GM18511 (cell line): Measurements from ENCODE around the gene SLC34A3.

Source experiments
- ATAC-seq: cut with Tn5 transposase; IDR thresholded peaks from one replicate; pipeline ENCODE4 v1.9.1; 2021; ENCODE audit warnings: mild to moderate bottlenecking, moderate library complexity; ENCODE audit not compliant: unreplicated experiment

The SLC34A3 gene

GRCh38 chr9:137230705-137231371, at the start of gene SLC34A3:
Gene SLC34A3, plus strand, starts transcription at chr9:137230901. Its CDS starts 802 bp downstream, at chr9:137231703.
- ATAC-seq: no peak

- no peak for ATAC-seq
These were observed 49.0 kb upstream of the SLC34A3 start for GRCh38 chr9:137181680-137182079.

GRCh38 chr9:137182836-137183235, 47.9 kb upstream of the SLC34A3 start:
- no peak for ATAC-seq

GRCh38 chr9:137183980-137184595, 46.6 kb upstream of the SLC34A3 start:
- no peak for ATAC-seq

GRCh38 chr9:137184881-137185660, 45.6 kb upstream of the SLC34A3 start:
- no peak for ATAC-seq

GRCh38 chr9:137185921-137186320, 44.8 kb upstream of the SLC34A3 start:
- ATAC-seq: no peak

- ATAC-seq: no peak
These were observed 44.3 kb upstream of the SLC34A3 start for GRCh38 chr9:137186385-137186784.

- no peak for ATAC-seq
These were observed 43.3 kb upstream of the SLC34A3 start for GRCh38 chr9:137187386-137187785.

GRCh38 chr9:137188086-137188489, 42.6 kb upstream of the SLC34A3 start:
- ATAC-seq: no peak

GRCh38 chr9:137188490-137189296, 42.0 kb upstream of the SLC34A3 start, which contains the start of the genes ANAPC2 and SSNA1:
Gene ANAPC2, minus strand, starts transcription at chr9:137188560. Its CDS starts 28 bp downstream, at chr9:137188532.
Gene SSNA1, plus strand, starts transcription at chr9:137188676. Its CDS starts 51 bp downstream, at chr9:137188727.
- ATAC-seq: peak; percentile 85

- no peak for ATAC-seq
These were observed 41.1 kb upstream of the SLC34A3 start for GRCh38 chr9:137189297-137190295.

- no peak for ATAC-seq
These were observed 40.3 kb upstream of the SLC34A3 start for GRCh38 chr9:137190315-137190856.

GRCh38 chr9:137191245-137191644, 39.5 kb upstream of the SLC34A3 start:
- ATAC-seq: no peak

GRCh38 chr9:137191691-137192447, 38.8 kb upstream of the SLC34A3 start:
- ATAC-seq: no peak

GRCh38 chr9:137192448-137192780, 38.3 kb upstream of the SLC34A3 start:
- ATAC-seq: no peak

- no peak for ATAC-seq
These were observed 37.8 kb upstream of the SLC34A3 start for GRCh38 chr9:137192859-137193258.

- ATAC-seq: no peak
These were observed 36.9 kb upstream of the SLC34A3 start for GRCh38 chr9:137193771-137194170.

GRCh38 chr9:137194388-137194787, 36.3 kb upstream of the SLC34A3 start:
- ATAC-seq: no peak

- no peak for ATAC-seq
These were observed 35.8 kb upstream of the SLC34A3 start for GRCh38 chr9:137194909-137195308.
